Measurements from ENCODE around the gene FDX2. TPM values are rescaled to one million over a fixed set of nuclear protein-coding genes. Genes with fewer than 3 reads are reported as not detected.

FDX2 gene
- total and polyA plus RNA-seq, 2 experiments from 2014 or later = 28.7 to 35.0 TPM

- TF ChIP-seq REST (IDR thresholded peaks at IDR 0.05; ENCODE audit: unreplicated experiment) = no peak
- no peak for TF ChIP-seq ZNF114 (CRISPR knock-in tag; IDR thresholded peaks at IDR 0.05)
- TF ChIP-seq STAT1 (IDR thresholded peaks at IDR 0.05; ENCODE audit: unreplicated experiment) = no peak
- no peak for TF ChIP-seq POLR2AphosphoS5 (IDR thresholded peaks at IDR 0.05; ENCODE audit: low read depth)
- TF ChIP-seq JUNB (IDR thresholded peaks at IDR 0.05; ENCODE audit: unreplicated experiment) = no peak
Observed at GRCh38 chr19:10321417-10321797, 5.6 kb upstream of the FDX2 start (continued).

GRCh38 chr19:10320602-10321416 is 5.0 kb upstream of the FDX2 start:
- no peak overlapping the region for H3K27ac Mint-ChIP-seq
- TF ChIP-seq ZNF462 (CRISPR knock-in tag; IDR thresholded peaks at IDR 0.05) (no peak), CTCF (conservative IDR thresholded peaks at IDR 0.05; ENCODE audit: low read depth in 2 of 2) (no peak; a peak in 1 of 4 replicates), ZNF331 (CRISPR knock-in tag; IDR thresholded peaks at IDR 0.05; ENCODE audit: low read depth) (no peak), EZH2 (IDR thresholded peaks at IDR 0.05; ENCODE audit: low read depth, unreplicated experiment) (no peak)

More at GRCh38 chr19:10320602-10321416, 5.0 kb upstream of the FDX2 start:
- H3K4me1 ChIP-seq (ENCODE audit: insufficient read depth) = peaks cover 6% of the 10 kb centered on the region; the same call in 1 of the 2 replicates
- Mint-ChIP-seq H3K27me3 (ENCODE audit: insufficient read depth, low read depth, poor library complexity) (peaks cover 2% of the 10 kb centered on the region), H3K4me1 (peaks cover 7% of the 10 kb centered on the region; the same call in 2 of the 3 replicates), H3K9me3 (no peaks in the 10 kb centered on the region), H3K36me3 (ENCODE audit: low read depth) (peaks cover 54% of the 10 kb centered on the region), H3K4me3 (no peak overlapping the region)
- ATAC-seq (no peak), DNase-seq (ENCODE audit: low spot score) (no peak)
- no peaks in the 10 kb centered on the region for H3K79me2 ChIP-seq (replicated peaks; ENCODE audit: insufficient read depth)
- H3K9me2 ChIP-seq (ENCODE audit: insufficient read depth) = no peaks in the 10 kb centered on the region
- H3K36me3 ChIP-seq (ENCODE audit: insufficient read depth) = peaks cover 15% of the 10 kb centered on the region; the same call in 1 of the 2 replicates
- H3K4me2 ChIP-seq = no peak overlapping the region
- peaks cover 7% of the 10 kb centered on the region for H4K20me1 ChIP-seq (replicated peaks; ENCODE audit: insufficient read depth)
- H2AFZ ChIP-seq = no peak overlapping the region
- no peak overlapping the region for H3K4me3 ChIP-seq
- H3K27me3 ChIP-seq (ENCODE audit: insufficient read depth) = no peaks in the 10 kb centered on the region
- peaks cover 12% of the 10 kb centered on the region for H3F3A ChIP-seq (replicated peaks; ENCODE audit: low read depth)
- H3K27ac ChIP-seq (ENCODE audit: low read depth) = no peak overlapping the region
